AG09319 (cell line): ENCODE data around the gene CHMP3.
"Not testable (repeated sequence)": the region's sequence is repeated elsewhere in the genome, so short reads cannot be mapped to it uniquely, and the experiment has no call there.

Experiments used
- DNase-seq: peaks from one replicate; pipeline ENCODE4 v3.0.0-alpha.2; 2010; ENCODE audit warnings: low read depth; ENCODE audit errors: extremely low read depth
- CTCF ChIP-seq: IDR thresholded peaks from 2 replicates; pipeline ENCODE4 v1.5.1; 2011; ENCODE audit warnings: low read depth, mild to moderate bottlenecking, inconsistent platforms, low read length, moderate library complexity

The CHMP3 gene

DNA sequence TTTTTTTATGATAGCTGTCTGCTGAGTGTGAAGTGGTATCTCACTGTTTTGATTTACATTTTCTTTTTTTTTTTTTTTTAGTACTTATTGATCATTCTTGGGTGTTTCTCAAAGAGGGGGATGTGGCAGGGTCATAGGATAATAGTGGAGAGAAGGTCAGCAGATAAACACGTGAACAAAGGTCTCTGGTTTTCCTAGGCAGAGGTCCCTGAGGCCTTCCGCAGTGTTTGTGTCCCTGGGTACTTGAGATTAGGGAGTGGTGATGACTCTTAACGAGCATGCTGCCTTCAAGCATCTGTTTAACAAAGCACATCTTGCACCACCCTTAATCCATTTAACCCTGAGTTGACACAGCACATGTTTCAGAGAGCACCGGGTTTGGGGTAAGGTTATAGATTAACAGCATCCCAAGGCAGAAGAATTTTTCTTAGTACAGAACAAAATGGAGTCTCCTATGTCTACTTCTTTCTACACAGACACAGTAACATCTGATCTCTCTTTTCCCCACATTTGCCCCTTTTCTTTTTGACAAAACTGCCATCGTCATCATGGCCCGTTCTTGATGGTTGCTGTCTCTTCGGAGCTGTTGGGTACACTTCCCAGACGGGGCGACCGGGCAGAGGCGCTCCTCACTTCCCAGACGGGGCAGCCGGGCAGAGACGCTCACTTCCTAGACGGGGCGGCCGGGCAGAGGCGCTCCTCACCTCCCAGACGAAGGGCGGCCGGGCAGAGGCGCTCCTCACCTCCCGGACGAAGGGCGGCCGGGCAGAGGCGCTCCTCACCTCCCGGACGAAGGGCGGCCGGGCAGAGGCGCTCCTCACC is 18.8 kb downstream of the CHMP3 start:
- DNase-seq = not testable (repeated sequence)

DNA sequence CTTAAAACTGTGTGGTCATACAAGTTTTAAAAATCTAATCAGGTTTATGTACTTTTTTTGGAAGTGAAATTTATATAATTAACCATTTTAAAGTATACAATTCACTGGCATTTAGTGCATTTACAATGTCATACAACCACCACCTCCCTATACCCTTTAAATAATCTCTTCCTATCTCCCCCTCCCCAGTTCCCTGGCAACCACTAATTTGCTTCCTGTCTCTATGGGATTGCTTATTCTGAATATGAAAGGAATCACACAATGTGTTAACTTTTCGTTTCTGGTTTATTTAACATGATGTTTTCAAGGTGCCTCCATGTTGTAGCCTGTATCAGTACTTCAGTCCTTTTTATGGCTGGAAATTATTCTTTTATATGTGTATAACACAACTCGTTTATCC is 19.4 kb downstream of the CHMP3 start:
- no peak for DNase-seq
- TF ChIP-seq CTCF = no peak

- TF ChIP-seq CTCF = no peak
- DNase-seq = no peak
These were observed 19.9 kb downstream of the CHMP3 start for GRCh38 chr2:86543335-86543734.

GRCh38 chr2:86542814-86543213 is 20.4 kb downstream of the CHMP3 start:
- TF ChIP-seq CTCF = no peak

DNA sequence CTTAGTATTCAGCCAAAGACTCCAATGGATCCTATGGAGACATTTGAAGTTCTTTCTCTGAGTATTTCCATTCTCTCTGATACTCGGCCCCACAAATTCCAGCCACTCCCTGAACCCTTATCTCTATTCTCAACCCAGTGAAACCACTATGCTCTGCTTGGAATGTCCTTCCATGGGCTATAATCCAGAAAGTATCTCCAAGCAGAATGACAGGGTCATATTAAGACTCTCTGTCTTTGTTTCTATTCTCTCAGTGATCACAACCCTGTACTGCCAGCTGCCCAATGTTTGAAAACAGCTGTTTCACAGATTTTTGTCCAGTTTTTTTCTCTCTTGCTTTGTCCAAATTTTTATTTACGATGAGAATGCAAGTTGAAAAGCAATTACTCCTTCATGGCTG is 21.9 kb downstream of the CHMP3 start:
- no peak for TF ChIP-seq CTCF
- DNase-seq = no peak

More at GRCh38 chr2:86542814-86543213, 20.4 kb downstream of the CHMP3 start:
- no peak for DNase-seq

DNA sequence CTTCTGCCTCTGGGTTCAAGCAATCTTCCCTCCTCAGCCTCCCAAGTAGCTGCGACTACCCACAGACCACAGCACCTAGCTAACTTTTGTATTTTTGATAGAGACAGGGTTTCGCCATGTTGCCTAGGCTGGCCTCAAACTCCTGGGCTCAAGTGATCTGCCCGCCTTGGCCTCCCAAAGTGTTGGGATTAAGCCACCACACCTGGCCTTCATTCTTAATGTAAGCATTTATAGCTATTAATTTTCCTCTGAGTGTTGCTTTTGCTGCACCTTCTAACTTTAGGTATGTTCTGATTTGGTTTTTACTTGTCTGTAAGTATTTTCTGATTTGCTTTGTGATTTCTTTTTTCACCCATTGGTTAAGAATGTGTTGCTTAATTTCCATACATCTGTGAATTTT is 29.7 kb downstream of the CHMP3 start:
- no peak for DNase-seq
- TF ChIP-seq CTCF = no peak

DNA sequence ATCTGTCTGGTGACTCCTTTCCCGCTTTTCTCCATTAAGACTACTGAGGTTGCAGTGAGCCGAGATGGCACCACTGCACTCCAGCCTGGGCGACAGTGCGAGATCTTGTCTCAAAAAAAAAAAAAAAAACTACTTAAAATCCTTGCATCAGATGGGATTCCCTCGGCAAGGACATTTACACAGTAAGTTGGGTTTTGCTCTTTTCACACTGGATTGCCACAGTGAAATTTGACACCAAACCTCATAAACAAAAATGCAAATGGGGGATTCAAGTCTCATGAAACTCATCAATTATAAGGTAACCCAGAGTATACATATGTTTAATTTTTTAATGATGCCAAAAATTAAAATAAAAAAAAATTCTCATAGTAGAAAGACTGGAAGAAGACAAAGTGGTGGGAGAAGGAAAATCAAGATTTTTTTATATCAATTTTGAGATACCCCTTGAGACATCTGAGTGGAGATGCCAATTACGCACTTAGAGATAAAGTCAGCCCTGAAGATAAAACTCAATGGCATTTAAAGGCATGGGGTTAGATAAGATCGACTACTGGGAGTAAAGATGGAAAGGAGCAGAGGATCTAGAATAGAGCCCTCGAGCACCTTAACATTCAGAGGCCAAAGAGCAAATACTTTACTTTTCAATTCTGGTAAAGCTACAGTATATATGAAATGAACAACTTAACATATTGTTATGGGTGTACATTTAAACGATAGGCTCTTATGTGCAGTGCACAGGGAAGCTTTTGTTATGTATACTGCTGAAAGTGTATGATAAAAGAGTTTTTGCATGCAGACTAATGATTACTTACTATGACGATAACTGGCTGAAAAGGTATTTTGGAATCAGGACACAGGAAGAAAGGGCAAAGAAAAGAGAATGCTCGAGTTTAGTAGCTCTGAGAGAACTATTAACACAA is 37.6 kb downstream of the CHMP3 start:
- no peak for DNase-seq

More for the DNA sequence above, 37.6 kb downstream of the CHMP3 start:
- no peak for TF ChIP-seq CTCF
